ENCODE data around the gene SPEN. TPM values are rescaled to one million over a fixed set of nuclear protein-coding genes. Genes with fewer than 3 reads are reported as not detected.

The SPEN gene
- total and polyA plus RNA-seq, 2 experiments from 2014 or later = 25.8 to 31.6 TPM

DNA sequence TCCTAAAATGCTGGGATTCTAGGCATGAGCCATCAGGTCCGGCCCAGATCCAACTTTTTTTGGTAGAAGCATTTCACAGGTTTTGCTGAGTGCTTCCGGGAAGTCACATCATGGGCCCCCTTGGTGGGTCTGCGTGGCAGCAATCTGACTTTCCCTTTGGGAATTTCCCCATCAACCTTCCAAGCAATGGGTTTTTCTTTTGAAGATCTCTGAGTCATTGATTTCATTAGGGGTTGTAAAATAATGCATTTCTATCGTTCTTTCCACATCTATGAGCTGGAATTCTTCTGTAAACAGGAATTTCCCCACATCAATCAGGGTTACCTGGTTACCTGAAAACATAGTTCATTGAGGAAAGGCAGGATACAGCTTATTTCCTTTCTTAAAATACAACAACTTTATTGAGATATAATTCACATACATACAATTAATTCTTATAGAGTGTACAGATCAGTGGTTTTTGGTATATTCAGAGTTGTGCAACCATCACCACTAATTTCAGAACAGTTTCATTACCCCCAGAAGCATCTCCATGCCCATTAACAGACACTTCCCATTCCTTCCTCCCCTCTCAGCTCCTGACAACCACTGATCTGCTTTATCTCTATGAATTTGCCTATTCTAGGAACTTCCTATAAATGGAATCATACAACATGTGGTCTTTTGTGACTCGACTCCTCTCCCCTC, 138.2 kb downstream of the SPEN start:
- no peaks in the 10 kb centered on the region for H3K36me3 ChIP-seq
- TF ChIP-seq, protein P1, sequence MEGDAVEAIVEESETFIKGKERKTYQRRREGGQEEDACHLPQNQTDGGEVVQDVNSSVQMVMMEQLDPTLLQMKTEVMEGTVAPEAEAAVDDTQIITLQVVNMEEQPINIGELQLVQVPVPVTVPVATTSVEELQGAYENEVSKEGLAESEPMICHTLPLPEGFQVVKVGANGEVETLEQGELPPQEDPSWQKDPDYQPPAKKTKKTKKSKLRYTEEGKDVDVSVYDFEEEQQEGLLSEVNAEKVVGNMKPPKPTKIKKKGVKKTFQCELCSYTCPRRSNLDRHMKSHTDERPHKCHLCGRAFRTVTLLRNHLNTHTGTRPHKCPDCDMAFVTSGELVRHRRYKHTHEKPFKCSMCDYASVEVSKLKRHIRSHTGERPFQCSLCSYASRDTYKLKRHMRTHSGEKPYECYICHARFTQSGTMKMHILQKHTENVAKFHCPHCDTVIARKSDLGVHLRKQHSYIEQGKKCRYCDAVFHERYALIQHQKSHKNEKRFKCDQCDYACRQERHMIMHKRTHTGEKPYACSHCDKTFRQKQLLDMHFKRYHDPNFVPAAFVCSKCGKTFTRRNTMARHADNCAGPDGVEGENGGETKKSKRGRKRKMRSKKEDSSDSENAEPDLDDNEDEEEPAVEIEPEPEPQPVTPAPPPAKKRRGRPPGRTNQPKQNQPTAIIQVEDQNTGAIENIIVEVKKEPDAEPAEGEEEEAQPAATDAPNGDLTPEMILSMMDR (IDR thresholded peaks at IDR 0.05; ENCODE audit: low read depth, low read length) = no peak
- H3K4me3 ChIP-seq = no peak overlapping the region
- no peak for DNase-seq (ENCODE audit: low read depth in 1 of 2, low spot score in 1 of 2)
- no peak overlapping the region for H3K27ac ChIP-seq
- H3K9me3 ChIP-seq (ENCODE audit: low read depth) = no peaks in the 10 kb centered on the region
- H3K4me1 ChIP-seq (ENCODE audit: low read depth) = no peaks in the 10 kb centered on the region
- H3K27me3 ChIP-seq = peaks cover 6% of the 10 kb centered on the region

DNA sequence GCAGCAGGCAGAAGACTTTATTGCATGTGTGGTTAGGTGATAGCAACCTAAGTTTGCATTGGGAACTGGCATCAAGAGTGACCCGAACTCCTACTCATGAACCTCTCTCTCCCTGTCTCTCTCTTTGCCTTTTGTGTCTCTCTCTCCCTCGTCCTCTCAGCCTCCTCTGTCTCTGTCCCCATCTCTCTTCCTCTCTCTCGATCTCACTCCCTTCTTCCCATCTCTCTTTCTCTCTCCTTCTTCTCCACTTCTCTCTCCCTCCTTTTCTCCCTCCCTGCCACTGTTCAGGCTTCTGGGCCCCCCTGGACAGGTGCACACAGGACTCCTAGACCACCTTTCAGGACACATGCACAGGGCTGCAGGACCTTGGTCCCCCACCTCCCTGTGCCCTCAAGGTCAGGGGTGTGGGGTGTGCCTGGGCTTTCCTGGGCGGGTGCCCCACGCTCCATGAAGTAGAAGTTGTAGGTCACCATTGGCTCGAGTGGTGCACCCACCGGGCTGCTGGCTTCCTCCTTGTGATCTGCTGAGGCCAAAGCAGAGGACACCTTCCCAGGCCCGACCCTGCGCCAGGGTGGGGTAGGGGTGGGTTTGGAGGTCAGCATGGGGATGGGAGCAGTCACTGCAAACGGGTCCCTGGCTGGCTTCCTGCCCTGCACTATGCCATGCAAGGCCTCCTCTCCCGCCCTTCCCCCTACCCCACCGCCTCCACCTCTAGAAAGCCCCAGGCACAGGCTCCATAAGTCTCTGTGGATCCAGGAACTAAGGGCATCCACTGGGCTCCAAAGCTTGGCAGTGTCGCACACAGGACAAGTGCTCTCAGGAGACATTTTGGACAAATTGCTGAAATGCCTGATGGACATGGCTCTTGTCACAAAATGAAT, 141.6 kb downstream of the SPEN start:
- TF ChIP-seq, protein P1 (IDR thresholded peaks at IDR 0.05; ENCODE audit: low read depth, low read length) = no peak
- no peaks in the 10 kb centered on the region for H3K36me3 ChIP-seq
- H3K9me3 ChIP-seq (ENCODE audit: low read depth) = no peaks in the 10 kb centered on the region
- no peak for DNase-seq (ENCODE audit: low read depth in 1 of 2, low spot score in 1 of 2)
- no peaks in the 10 kb centered on the region for H3K27me3 ChIP-seq
- H3K4me1 ChIP-seq (ENCODE audit: low read depth) = no peaks in the 10 kb centered on the region
- no peak overlapping the region for H3K4me3 ChIP-seq
- no peak overlapping the region for H3K27ac ChIP-seq

- no peak for DNase-seq (ENCODE audit: low read depth in 1 of 2, low spot score in 1 of 2)
- TF ChIP-seq, protein P1 (IDR thresholded peaks at IDR 0.05; ENCODE audit: low read depth, low read length) = no peak
- H3K36me3 ChIP-seq = no peaks in the 10 kb centered on the region
- no peaks in the 10 kb centered on the region for H3K9me3 ChIP-seq (ENCODE audit: low read depth)
- H3K4me1 ChIP-seq (ENCODE audit: low read depth) = no peaks in the 10 kb centered on the region
- H3K4me3 ChIP-seq = no peak overlapping the region
- H3K27ac ChIP-seq = no peak overlapping the region
- H3K27me3 ChIP-seq = no peaks in the 10 kb centered on the region
These were observed 142.3 kb downstream of the SPEN start for GRCh38 chr1:15989776-15990175.

Other genes with a start within 250 kb of the SPEN start
- 11.3 and 26.8 TPM in 2 replicates for gene DDI2, start 230.2 kb upstream of the SPEN start, total RNA-seq
- gene DDI2, start 230.2 kb upstream of the SPEN start, polyA plus RNA-seq = 7.4 and 10.0 TPM in 2 replicates
- 71.9 and 99.8 TPM in 2 replicates for gene PLEKHM2, start 163.4 kb upstream of the SPEN start, total RNA-seq
- 56.8 and 68.3 TPM in 2 replicates for gene PLEKHM2, start 163.4 kb upstream of the SPEN start, polyA plus RNA-seq
- gene SLC25A34, start 111.4 kb upstream of the SPEN start, total RNA-seq = 6.7 and 6.9 TPM in 2 replicates
- gene SLC25A34, start 111.4 kb upstream of the SPEN start, polyA plus RNA-seq = 1.8 and 2.0 TPM in 2 replicates
- 0.51 TPM in 1 of 2 replicates, not detected in the other for gene TMEM82, start 105.2 kb upstream of the SPEN start, total RNA-seq
- not detected in 2 replicates for gene TMEM82, start 105.2 kb upstream of the SPEN start, polyA plus RNA-seq
- gene FBLIM1, start 88.9 kb upstream of the SPEN start, total RNA-seq = 141 and 186 TPM in 2 replicates
- 91.6 and 157 TPM in 2 replicates for gene FBLIM1, start 88.9 kb upstream of the SPEN start, polyA plus RNA-seq
- gene UQCRHL, start 40.1 kb upstream of the SPEN start, total RNA-seq = 3.9 and 5.0 TPM in 2 replicates
- gene UQCRHL, start 40.1 kb upstream of the SPEN start, polyA plus RNA-seq = 2.5 and 3.2 TPM in 2 replicates
- gene ZBTB17, start 128.4 kb downstream of the SPEN start, total RNA-seq = 48.8 and 64.0 TPM in 2 replicates
- 47.1 and 61.6 TPM in 2 replicates for gene ZBTB17, start 128.4 kb downstream of the SPEN start, polyA plus RNA-seq
- gene SRARP, start 156.5 kb downstream of the SPEN start, total RNA-seq = 0.12 TPM in 1 of 2 replicates, not detected in the other
- not detected in 2 replicates for gene SRARP, start 156.5 kb downstream of the SPEN start, polyA plus RNA-seq
- gene HSPB7, start 170.3 kb downstream of the SPEN start, total RNA-seq = 509 and 744 TPM in 2 replicates
- gene HSPB7, start 170.3 kb downstream of the SPEN start, polyA plus RNA-seq = 1,782 and 2,165 TPM in 2 replicates
- 5.8 and 16.3 TPM in 2 replicates for gene CLCNKA, start 174.3 kb downstream of the SPEN start, total RNA-seq
- 12.8 and 25.5 TPM in 2 replicates for gene CLCNKA, start 174.3 kb downstream of the SPEN start, polyA plus RNA-seq
- gene CLCNKB, start 196.1 kb downstream of the SPEN start, total RNA-seq = 19.0 and 55.6 TPM in 2 replicates
- gene CLCNKB, start 196.1 kb downstream of the SPEN start, polyA plus RNA-seq = 24.8 and 84.3 TPM in 2 replicates
- gene FAM131C, start 225.9 kb downstream of the SPEN start, total RNA-seq = 6.0 and 10.9 TPM in 2 replicates
- 10.4 and 21.3 TPM in 2 replicates for gene FAM131C, start 225.9 kb downstream of the SPEN start, polyA plus RNA-seq